Stimulated activated CD4-positive, alpha-beta T cell treated with anti-CD3 and anti-CD28 coated beads, Interleukin-1b, Interleukin-23, amount 100 ng/mL, for 4 hours (primary cell): ENCODE results near the gene NPC1L1.
A peak's percentile ranks its signal among the peaks of the same experiment; 100 is the strongest.
"Not testable (repeated sequence)": the region's sequence is repeated elsewhere in the genome, so short reads cannot be mapped to it uniquely, and the experiment has no call there.

ENCODE experiments used
- DNase-seq, 2 donors: peaks; one replicate each; pipeline ENCODE4 v3.0.0-alpha.2; 2020; ENCODE audit warnings: low read depth in 2 of 2

Gene NPC1L1

DNA sequence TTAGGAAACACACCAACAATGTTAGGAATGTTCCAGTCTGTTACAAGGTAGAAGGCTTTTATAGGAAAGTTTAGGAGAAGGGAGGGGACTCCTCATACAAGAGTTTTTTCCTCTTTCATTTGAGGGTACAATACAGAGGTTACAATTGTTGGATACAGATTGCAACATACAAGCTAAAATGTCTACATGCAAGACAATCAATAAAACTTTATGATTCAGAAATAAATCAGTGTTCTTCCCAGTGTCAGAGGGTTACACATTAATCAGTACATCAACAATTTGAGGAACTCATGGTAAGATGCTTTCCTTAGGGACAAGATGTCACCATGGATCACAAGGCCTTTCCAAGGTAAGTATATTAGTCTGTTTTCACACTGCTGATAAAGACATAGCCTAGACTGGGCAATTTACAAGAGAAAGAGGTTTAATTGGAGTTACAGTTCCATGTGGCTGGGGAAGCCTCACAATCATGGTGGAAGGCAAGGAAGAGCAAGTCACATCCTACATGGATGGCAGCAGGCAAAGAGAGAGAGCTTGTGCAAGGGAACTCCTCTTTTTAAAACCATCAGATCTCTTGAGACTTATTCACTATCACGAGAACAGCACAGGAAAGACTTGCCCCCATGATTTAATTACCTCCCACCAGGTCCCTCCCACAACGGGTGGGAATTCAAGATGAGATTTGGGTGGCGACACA, 34.4 kb downstream of the NPC1L1 start:
- DNase-seq: not testable (repeated sequence)

DNA sequence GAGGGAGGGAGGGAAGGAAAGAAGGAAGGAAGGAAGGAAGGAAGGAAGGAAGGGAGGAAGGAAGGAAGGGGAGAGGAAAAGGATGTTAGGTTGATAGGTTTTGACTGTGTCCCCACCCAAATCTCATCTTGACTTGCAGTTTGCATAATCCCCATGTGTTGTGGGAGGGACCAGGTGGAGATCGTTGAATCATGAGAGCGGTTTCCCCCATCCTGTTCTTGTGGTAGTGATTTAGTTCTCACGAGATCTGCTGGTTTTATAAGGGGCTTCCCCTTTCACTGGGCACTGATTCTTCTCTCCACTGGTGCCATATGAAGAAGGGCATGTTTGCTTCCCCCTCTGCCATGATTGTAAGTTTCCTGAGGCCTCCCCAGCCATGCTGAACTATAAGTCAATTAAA, 35.5 kb downstream of the NPC1L1 start:
- DNase-seq: no peak

DNA sequence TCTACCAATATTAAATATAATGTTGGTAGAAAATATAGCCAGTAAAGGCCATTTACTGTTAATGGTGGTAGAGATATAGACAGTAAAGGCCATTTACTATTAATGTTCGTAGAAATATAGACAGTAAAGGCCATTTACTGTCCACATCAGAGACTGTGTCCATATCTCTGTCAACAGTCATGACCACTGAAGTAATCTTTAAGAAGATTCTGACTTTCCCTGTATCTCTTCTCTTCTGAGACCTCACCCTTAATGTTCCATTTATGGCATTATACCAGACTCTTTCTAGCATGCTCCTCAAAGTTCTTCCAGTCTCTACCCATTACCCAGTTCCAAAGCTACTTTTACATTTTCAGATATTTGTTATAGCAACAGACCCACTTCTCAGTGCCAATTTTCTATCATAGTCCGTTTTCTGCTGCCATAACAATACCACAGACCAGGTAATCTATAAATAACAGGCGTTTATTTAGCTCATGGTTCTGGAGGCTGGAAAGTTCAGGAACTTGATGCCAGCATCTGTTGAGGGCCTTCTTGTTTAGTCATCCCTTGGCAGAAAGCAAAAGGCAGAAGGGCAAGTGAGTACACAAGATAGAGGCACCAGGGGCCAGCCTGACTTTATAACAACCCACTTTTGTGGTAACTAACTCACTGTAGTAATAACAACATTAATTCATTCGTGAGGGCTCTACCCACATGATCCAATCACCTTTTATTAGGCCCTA, 42.7 kb downstream of the NPC1L1 start:
- no peak for DNase-seq

DNA sequence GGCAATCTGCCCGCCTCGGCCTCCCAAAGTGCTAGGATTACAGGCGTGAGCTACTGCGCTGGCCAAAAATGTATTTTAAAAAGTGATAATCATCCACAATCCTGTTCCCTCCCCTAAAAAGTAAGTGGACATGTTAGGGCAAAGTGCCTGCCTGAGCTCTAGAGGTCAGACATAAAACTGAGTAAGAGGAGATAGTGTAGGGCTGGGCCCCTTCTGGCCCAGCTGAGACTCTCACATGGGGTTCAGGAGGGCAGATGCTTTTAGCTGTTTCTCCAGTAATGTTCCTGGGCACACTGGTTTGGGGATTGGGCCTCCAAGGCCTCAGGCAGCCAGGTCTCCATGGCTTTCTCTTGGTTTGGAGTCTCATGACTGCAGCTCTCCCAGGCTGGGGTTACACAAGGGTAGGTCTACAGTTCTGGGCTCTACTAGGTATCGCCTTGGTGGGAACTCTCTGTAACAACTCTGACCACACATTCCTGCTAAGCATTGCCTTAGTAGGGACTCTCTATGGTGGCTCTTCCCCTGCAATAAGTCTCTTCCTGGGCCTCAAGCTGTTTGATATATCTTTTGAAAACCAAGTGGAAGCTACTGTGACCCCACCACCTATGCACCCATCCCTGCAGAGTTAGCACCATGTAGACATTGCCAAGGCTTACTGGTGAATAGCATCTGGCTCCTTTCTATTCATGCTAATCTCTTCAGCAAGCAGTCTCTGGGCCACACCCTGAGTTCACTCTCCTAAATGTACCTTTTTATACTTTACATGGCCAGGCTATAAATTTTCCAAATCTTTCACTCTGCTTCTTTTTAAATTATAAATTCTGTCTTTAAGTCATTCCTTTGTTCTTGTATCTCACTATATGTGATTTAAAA, 43.7 kb downstream of the NPC1L1 start:
- no peak for DNase-seq

DNA sequence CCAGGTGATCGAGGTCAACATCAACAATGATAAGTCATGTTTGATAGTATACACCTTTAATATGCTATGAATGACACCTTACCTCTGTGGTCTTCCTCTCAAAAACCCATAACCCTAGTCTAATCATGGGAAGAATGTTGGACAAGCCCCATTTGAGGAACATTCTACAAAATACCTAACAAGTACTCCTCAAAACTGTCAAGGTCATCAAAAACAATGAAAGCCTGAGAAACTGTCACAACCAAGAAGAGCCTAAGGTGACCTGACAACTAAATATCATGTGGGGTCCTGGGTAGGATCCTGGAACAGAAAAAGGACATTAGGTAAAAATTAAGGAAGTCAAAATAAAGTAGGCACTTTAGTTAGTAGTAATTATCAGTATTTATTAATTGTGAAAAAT, 44.7 kb downstream of the NPC1L1 start:
- DNase-seq: no peak

DNA sequence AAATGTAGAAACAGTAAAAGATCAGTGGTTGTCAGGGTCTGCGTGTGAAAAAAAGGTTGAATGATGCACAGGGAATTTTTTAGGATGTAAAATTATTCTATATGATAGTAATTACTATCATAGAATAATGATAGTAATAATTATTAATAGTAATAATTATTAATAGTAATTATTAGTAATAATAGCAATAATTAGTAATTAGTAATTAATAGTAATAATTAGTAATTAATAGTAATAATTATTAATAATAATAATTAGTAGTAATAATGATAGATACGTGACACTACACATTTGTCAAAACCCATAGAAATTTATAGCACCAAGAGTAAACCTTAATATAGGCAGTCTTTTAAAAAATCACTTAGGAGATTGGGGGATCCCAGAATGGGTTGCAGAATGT, 46.2 kb downstream of the NPC1L1 start:
- no peak for DNase-seq

GRCh38 chr7:44491229-44491628, 49.9 kb downstream of the NPC1L1 start:
- DNase-seq: no peak

DNA sequence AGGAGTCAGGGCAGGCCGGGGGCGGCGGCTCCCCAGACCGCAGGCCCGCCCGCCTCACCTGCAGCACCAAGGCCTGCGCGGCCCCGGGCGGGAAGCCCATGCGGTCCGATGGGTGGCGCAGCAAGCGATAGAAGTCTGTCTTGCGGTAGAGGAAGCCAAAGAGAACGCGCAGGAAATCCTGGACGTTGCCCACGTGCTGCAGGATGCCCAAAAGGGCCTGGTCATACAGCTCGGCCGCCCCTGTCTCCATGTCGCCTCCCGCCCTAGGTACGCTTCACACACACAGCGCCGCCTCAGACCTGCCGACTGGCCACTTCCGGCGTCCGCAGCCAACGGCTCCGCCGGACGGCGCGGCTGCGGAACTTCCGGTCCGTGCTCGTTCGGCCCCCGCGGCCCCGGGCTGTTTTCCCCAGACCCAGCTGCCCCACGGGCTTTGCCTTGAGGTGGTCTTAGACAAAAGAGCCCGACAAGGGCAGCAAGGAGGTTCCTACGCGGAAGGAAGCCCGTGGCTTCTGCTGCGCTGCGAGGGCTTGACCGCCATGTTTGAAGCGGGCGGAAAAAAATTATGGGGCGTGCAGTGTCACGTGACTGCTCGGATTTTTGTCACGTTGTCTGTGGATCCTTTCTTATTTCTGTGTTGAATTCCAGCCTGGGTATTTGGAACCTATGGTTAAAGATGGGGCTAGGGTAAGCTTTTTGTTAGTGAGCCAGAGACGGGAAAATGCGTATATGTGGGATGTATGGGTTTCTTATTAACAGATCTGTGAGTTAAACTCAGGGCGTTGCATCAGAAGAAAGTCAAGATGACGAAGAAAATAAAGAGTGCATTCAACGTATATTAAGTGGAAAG, 50.6 kb downstream of the NPC1L1 start, which contains the start of gene NUDCD3:
Gene NUDCD3 (minus strand): TSS at position 308 of the 850 bp plus-strand sequence. CDS start 58 bp downstream, at position 250.
- DNase-seq: peak; percentile 65 to 78

DNA sequence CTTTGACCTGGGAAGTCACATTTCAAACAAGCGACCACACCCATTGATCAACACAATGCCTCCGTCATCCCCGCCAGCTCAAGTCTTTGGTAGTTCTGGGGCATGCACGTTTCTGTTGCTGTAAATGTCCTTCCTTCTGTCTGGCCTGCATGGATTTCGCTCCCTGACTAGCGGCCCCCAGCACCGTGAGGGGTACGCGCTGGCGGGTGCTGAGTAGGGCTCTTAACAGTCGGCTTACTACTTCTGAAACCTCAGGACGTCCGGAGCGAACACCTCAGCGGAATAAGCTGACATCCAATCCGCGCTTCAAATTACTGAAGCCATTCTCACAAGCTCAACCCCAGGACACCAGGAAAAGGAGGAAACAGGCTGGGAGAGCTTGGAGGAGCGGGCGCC, 51.2 kb downstream of the NPC1L1 start:
- peak in 1 of 2 donors; percentile 31 for DNase-seq

GRCh38 chr7:44488955-44489354, 52.2 kb downstream of the NPC1L1 start:
- DNase-seq: no peak

DNA sequence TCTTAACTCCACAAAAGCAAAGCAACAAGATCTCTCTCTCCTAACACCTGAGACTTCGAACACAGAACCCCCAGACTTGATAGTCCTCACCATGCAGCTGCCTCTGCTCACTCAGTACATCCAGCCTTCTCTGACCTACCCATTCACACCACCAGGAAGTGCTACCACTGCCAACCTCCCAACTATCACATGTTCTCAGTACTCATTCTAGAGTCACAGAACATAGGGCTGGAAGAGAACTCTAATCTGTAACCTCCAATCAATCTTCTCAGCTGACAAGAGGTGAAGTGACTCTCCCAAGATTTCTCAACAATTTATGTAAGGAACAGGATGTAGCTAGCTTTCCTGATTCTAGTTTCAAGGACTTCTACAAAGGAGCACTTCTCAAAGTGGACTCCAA, 54.4 kb downstream of the NPC1L1 start:
- DNase-seq: no peak

DNA sequence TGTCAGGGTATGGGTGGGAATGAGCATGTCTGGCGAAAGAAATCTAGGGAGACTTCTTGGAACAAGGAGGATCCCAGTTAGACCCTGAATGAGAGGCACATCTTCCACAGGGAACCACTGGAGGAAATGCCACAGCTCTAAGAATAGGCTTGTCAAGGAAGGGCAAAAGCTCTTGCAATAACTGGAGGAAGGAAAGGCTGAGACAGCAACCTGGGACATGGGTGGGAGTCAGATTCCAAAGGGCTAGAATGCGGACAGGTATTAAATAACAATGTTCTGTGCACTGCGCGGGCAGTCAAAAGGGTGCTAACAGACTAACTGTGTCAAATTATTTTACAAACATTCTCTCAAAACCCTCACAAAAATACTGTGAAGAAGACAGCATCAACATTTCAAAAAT, 55.1 kb downstream of the NPC1L1 start:
- DNase-seq: no peak

DNA sequence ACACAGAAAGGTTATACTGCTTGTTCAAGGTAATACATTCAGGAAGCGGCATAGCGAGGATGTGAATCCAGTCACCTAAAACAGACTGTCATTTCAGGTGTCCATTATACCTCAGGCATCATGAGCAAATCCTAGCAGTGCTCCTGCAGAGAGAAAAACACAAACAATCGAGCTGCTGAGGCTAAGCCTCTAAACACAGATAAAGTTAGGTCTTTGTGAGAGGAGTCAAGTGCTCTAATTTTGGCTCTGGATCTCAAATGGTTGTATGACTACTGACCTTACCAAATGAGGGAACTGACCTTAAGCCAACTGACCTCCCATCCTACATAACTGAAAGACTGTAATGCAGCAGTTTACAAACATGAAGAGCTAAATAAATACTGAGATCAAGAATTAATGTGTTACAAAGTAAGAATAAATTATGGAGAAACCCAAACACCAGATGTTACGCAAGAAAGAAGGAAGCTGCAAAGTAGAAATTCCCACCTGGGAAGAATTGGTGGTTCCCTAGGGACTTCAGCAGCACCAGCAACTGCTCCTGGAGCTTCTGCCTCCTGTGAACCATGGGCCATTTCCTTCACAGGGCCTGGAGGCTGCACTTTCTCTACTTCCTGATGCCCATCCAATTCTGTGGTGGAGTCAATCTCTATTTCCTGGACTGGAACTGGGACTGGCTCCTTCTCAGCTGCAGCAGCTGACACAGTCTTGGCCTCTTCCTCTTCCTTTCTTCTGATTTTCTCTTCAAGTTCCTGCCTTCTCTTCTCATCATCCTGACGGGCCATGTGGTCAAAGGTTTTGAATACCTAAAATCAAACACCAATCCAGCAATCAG, 56.4 kb downstream of the NPC1L1 start:
- no peak for DNase-seq

DNA sequence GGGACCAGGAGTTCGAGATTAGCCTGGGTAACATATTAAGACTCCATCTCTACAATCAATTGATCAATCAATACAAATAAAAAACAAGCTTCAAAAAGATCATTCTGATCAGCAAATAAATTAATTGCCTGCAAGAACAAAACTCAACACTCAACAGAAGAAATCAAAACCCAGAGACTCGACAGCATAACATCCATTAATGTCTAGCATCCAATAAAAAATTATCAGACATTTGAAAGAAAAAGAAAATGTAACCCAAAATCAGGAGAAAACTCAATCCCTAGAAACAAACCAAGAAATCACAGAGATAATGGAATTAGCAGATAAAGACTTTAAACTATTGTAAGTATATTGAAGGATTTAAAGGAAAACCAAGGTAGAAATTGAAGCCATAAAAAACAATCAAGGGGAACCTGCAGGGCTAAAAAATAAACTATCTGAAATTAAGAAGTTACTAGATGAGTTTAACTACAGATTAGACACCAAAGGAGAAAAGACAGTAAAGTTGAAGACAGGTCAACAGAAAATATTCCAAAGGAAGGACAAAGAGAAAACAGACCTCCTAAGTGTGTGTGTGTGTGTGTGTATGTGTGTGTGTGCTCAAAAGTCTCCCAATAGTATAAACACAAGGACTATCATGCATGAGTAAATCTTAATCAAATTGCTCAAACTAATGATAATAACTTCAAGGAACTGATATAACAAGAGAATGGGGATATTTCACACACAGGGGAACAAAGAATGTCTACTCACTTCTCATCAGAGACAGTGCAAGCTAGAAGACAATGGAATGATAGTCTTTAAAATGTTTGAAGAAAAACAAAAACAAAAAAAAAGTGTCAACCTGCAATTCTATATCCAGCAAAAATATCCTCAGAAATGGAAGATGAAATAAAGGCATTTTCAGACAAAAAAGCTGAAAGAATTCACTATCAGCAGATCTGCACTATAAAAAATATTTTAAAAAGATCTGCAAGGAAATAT, 58.3 kb downstream of the NPC1L1 start:
- no peak for DNase-seq

GRCh38 chr7:44477938-44478337, 63.2 kb downstream of the NPC1L1 start:
- no peak for DNase-seq

DNA sequence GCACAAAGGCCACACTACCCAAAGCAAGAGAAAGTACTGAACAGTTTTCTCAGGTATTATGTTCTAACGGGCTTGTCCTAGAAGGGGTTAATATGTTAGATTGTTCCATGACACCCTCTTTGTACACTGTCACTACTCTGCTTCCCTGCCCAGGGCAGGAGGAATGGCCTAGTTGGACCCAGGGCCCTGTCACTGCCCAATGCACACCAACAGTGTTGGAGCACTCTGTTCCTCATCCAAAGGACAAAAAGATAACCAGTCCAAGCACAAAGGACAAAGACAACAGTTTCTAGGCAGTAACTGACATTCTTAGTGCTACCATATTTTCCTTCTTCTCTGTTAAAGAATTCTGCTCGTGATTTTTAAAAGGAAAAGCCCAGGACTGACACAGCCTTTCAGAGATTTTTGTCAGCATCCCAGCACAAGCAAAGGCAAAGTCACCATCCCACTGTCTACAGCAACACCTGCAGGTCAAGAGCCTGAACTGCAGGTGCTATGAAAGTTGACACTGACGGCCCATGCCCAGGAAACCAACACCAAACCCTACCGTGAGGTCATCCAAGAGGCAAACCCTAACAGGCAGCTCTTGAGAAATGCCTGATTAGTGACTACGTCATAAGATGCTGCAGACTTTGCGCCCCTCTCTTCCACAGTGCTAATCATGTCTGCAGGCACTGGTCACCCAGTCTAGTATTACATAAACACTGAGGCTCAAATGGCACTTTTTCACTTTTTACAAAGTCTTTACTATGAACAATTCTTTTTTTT, 63.9 kb downstream of the NPC1L1 start:
- peak; percentile 34 to 36 for DNase-seq

- DNase-seq: no peak
Measured at GRCh38 chr7:44476313-44476712, 64.8 kb downstream of the NPC1L1 start.

DNA sequence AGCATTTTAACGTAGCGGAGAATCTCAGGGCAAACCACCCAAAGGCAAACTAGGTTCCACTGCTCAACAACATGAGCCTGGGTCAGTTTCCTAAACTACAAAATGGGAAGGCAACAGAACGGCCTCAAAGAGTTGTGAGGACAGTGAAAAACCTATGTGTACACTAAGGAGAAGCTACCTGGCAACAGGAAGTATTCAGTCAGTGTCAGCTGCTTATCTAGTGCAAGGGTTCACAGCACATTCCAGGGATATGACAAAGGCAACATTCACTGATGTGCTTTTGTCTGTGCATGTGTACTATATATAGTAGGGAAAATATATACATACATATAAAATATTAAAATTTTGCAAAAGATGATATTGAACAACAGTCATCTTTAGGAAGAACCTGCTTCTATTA, 67.8 kb downstream of the NPC1L1 start:
- no peak for DNase-seq

- DNase-seq: no peak
Measured at GRCh38 chr7:44472843-44473242, 68.3 kb downstream of the NPC1L1 start.
